Measurements from ENCODE around the gene ZC3H15.
A peak's percentile ranks its signal among the peaks of the same experiment; 100 is the strongest.
"Not testable (repeated sequence)": the region's sequence is repeated elsewhere in the genome, so short reads cannot be mapped to it uniquely, and the experiment has no call there.

The ZC3H15 gene

GRCh38 chr2:186485871-186486650 is at the start of gene ZC3H15:
TSS of gene ZC3H15 (plus strand) at chr2:186486260. CDS start at chr2:186486383, 123 bp downstream.
- peak; percentile 99 for DNase-seq

- DNase-seq = no peak
Measured at GRCh38 chr2:186437719-186438118, 48.3 kb upstream of the ZC3H15 start.

GRCh38 chr2:186439673-186440095 is 46.4 kb upstream of the ZC3H15 start:
- DNase-seq = peak; percentile 87

GRCh38 chr2:186440506-186440905 is 45.6 kb upstream of the ZC3H15 start:
- DNase-seq = peak; percentile 62

- DNase-seq = no peak
Measured at GRCh38 chr2:186442885-186443284, 43.2 kb upstream of the ZC3H15 start.

DNA sequence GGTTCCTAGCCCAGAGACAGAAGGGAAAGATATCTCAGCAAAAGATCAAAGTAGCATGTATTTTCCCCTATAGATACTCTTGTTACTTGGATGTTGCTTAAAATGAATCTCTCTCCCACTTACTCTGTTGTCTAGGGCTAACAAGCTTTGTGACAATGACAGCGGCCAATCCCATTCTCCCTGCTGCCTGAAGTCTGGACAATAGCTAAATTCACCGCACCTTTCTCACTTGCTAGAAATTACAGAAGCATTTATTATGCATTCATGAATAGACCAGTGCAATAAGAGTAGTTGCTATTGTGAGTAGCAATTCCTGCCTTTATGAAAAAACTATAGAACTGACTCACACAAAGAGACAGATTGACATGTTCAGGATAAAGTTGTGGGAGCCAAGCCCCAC is 42.2 kb upstream of the ZC3H15 start:
- no peak for DNase-seq

DNA sequence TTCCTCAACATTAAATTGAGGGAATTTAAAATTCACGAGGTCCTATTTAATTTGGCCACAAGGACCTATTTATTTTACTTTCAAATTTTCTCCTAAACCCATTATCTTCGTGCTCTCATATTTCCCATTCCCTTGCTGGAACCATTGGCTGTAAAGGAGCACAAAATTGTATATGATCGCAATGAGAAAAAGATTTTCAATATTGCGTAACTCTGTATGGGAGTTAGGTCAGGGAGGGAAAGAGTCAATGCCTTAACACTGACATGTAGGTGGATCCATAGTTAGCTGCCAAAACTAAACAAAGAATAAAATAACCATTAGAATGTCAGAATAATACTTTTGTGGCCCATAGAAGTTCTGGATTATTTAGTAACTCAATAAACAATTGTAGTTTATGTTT is 40.6 kb upstream of the ZC3H15 start:
- no peak for DNase-seq

GRCh38 chr2:186455613-186456012 is 30.4 kb upstream of the ZC3H15 start:
- no peak for DNase-seq

DNA sequence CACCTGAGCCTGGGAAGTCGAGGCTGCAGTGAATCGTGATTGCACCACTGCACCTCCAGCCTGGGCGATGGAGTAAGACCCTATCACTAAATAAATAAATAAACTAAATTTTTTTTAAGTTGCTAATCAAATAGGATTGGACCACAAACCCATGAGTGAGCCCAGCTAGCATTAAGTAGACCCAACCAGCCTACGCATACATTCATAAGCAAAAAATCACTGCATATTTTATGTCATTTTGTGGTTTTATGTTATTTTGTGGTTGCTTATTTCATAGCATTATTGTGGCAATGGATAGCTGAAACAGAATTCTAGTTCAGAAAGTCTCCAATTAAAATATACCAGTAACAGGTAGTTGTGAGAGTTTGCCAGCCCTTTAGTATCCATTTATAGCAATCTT is 29.1 kb upstream of the ZC3H15 start:
- no peak for DNase-seq

GRCh38 chr2:186457908-186458307 is 28.2 kb upstream of the ZC3H15 start:
- DNase-seq = peak; percentile 53

DNA sequence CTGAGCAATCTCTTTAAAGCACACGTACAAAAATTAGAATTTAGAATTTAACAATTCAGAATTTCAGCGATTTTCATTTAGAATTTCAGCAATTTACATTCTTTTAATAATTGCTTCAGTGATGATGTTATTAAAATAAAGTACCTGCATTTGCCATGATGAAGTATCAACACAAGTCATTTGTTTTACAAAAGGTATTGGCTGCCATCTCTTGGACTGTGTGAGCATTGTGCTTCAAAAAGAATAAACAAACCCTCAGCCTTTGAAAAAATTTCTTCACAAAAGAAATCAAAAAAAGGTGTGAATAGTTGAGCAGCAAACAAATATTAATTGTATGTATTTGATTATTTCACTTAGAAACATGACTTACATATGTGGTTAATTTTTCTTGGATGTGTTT is 27.1 kb upstream of the ZC3H15 start:
- DNase-seq = peak; percentile 65

DNA sequence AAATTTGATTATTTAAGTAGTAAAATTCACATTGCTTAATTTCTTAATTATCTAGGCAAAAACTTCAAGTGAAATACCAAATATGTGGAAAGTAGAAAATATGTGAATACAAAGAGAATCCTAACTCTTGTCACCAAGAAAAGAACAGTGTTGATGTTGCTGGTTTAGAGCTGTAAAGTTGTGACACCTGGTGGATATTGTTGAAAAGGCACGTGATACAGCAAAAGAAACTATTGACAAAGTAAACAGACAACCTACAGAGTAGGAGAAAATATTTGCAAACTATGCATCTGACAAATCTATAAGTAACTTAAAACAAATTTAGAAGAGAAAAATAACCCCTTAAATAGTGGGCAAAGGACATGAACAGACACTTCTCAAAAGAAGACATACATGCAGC is 25.6 kb upstream of the ZC3H15 start:
- DNase-seq = peak; percentile 68

DNA sequence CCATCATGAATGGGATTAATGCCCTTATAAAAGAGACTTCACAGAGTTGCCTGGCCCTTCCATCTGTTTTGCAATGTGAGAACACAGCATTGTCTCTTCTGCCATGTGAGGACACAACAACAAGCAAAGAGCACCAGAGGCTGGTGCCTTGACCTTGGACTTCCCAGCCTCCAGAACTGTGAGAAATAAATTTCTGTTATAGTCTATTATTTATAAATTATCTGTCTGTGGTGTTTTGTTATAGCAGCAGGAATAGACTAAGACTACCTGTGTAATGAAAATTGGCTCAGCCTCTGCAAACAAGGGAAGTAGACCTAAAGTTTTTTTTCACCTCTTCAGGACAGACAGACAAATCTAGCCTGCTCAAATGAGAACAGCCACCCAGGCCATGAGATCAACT is 19.3 kb upstream of the ZC3H15 start:
- DNase-seq = no peak

- DNase-seq = peak; percentile 67
Measured at GRCh38 chr2:186467421-186467820, 18.6 kb upstream of the ZC3H15 start.

- not testable (repeated sequence) for DNase-seq
Measured at GRCh38 chr2:186472722-186473493, 13.2 kb upstream of the ZC3H15 start.

DNA sequence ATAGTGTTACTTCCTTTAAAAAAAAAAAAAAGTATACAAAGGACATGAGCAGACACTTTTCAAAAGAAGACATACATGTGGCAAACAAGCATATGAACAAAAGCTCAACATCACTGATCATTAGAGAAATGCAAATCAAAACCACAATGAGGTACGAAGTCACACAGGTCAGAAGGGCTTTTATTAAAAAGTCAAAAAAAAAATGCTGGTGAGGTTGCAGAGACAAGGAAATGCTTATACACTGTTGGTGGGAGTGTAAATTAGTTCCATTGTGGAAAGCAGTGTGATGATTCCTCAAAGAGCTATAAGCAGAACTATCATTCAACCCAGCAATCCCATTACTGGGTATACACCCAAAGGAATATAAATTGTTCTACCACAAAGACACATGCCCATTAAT is 11.8 kb upstream of the ZC3H15 start:
- DNase-seq = not testable (repeated sequence)

DNA sequence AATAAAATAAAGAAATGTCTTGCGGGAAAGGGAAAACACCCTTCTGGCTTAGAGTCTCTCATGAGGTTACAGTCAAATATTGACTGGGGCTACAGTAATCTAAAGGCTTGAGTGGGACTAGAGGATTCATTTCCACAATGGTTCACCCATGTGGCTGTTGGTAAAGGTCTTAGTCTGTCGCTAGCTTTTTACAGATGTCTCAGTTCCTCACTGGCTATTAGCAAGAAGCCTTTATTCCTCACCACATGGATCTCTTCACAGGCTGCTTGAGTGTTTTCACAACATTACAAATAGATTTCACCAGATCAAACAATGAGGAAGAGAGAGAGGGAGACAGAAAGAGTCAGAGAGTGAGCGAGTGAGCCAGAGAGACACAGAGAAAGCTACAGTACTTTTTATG is 8.3 kb upstream of the ZC3H15 start:
- DNase-seq = peak; percentile 36

DNA sequence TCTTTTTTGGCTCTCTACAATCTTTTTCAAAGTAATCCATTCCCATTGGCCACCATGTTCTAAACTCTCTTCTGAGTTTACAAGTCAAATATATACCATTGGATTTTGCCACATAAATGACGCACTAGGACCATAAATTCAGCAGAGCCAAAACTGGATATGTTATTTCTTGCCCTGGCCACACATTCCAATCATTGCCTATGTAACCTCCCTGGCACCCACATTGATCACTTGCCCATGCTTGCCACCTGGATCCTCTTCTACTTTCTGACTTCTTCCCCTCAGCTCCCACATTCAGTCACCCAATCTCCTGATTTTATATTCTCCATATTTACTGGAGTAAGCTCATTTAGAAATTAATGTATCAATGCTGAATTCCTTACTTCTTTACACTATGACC is 5.1 kb upstream of the ZC3H15 start:
- no peak for DNase-seq

DNA sequence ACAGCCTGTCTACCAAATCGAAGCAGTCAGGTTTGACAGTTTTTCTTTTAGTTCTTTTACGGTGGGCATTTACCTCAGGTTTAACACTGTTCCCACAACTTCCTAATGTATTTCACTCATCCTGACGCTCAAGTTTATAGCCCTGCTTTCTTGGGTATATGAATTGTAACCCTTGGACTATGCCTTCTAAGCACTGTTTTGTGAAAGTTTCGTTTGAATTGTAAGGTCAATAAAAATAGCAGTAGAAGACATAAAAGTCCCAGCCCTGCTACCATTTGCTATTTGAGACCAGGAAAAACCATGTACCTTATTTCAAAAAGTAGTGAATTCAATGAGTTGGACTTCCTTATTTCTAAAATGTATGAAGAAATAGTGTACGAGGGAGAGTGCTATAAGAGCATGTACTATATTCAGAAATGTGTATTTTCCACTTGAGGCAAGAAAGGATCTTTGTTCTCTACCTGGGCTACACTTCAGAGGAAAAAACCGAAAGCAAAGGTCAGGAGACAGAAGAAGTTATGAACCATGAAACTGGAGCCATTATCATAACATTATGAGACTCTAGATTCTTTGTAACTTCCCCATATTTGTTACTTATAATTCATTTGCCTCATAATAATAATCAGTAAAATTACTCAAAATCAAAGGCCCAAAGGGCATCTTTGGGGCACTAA is 1.9 kb upstream of the ZC3H15 start:
- peak; percentile 46 for DNase-seq

DNA sequence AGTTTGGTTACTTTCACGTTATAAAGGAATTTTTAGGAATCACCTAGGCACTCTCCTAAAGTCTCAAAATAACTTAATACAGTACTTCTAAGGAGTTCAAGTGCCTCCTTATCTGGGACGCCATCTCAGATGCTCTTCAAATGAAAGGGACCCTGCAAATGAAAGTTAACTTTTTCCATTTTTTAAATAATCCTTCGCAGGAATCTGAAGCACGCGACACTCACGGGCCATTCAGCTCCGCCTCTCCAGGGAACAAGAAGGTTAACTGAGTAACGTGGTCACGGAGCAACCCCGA is 537 bp upstream of the ZC3H15 start:
- DNase-seq = no peak

- DNase-seq = peak; percentile 53
Measured at GRCh38 chr2:186486651-186487647, 889 bp downstream of the ZC3H15 start.

GRCh38 chr2:186493564-186494085 is 7.6 kb downstream of the ZC3H15 start:
- no peak for DNase-seq
